ENCODE measurements around the gene PRRT4.

Gene PRRT4

DNA sequence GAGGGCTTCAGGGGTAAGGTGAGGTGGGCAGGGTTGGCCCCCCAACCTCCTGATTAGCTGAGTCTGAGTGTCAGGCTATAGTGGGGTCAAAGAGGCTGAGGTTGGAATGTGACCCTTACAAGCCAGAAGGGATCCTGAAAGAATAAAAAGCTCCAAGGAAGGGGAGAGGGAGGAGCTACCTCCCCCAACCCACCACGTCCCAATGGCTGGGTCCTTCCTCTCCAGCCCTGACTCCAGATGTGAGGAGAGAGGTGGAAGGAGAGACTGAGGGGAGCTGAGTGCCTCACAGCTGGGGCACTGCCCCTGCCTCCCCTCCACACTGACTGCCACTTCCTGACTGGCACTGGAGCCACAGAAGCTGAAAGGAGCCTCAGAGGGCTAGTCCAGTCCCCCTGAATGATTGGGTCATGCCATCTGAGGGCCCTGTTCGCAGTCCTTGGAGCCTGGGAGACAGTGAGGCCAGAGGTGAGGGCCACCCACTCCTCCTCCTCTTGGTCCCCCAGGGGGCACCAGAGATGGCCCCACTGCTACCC is 27.7 kb upstream of the PRRT4 start:
- Histone ChIP-seq H3K36me3 (ENCODE audit: control insufficient read depth in 2 of 2, insufficient read depth in 1 of 2, low read length in 2 of 2) (peaks cover 0 to 19% of the 10 kb centered on the region in 2 experiments; a peak in 1 of 3 replicates), H3K9me3 (ENCODE audit: control insufficient read depth, insufficient read depth, low read depth, low read length) (no peaks in the 10 kb centered on the region), H3K27ac (ENCODE audit: extremely low read depth, low read depth, low read length) (no peak overlapping the region), H3K4me3 (ENCODE audit: low read depth, low read length) (no peak overlapping the region), H3K4me1 (ENCODE audit: control insufficient read depth, insufficient read depth, low read length) (no peaks in the 10 kb centered on the region)
- TF ChIP-seq ZNF2 (tag by site-specific recombination; IDR thresholded peaks at IDR 0.05) (no peak), ZNF274 (IDR thresholded peaks at IDR 0.05; ENCODE audit: low read length) (no peak), ZNF274 (tag by site-specific recombination; IDR thresholded peaks at IDR 0.05; ENCODE audit: borderline replicate concordance) (no peak), ZNF138 (tag by site-specific recombination; IDR thresholded peaks at IDR 0.05; ENCODE audit: borderline replicate concordance) (no peak), ZNF132 (tag by site-specific recombination; IDR thresholded peaks at IDR 0.05; ENCODE audit: borderline replicate concordance) (no peak), ZNF610 (tag by site-specific recombination; IDR thresholded peaks at IDR 0.05; ENCODE audit: borderline replicate concordance) (no peak), GLI4 (tag by site-specific recombination; IDR thresholded peaks at IDR 0.05) (no peak), ZNF549 (tag by site-specific recombination; IDR thresholded peaks at IDR 0.05) (no peak), ZNF133 (tag by site-specific recombination; IDR thresholded peaks at IDR 0.05) (no peak), ZSCAN4 (tag by site-specific recombination; IDR thresholded peaks at IDR 0.05) (no peak), PATZ1 (tag by site-specific recombination; IDR thresholded peaks at IDR 0.05) (no peak), SP7 (tag by site-specific recombination; IDR thresholded peaks at IDR 0.05) (no peak)
- CTCF ChIA-PET = interaction anchor here (0.6 to 18.1 kb wide), 13 partner anchors 8 to 105 kb away, joined by 3 to 378 read pairs (median 4); partner anchors contain the start of gene RBM28
- POLR2A ChIA-PET = no interaction called here

DNA sequence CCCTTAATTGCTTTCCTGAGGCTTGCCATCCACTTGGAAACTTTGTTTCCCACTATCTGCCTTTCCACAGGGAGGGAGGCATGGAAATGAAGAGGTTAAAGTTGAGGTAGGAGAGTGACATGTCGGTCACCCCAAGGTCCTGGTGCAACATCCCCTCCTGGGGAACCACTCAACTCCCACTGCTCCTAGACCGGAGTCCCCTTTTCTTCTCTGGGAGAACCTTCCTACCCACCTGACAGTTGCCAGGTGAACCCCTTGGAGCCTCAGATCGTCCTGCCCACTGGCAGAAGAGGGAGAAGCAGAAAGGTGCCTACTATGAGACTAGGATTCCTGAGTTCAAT is 26.6 kb upstream of the PRRT4 start:
- H3K36me3 ChIP-seq (ENCODE audit: control insufficient read depth in 2 of 2, insufficient read depth in 1 of 2, low read length in 2 of 2) = peaks cover 0 to 12% of the 10 kb centered on the region in 2 experiments; a peak in 1 of 3 replicates
- H3K4me3 ChIP-seq (ENCODE audit: low read depth, low read length) = no peak overlapping the region
- H3K27ac ChIP-seq (ENCODE audit: extremely low read depth, low read depth, low read length) = no peak overlapping the region
- H3K4me1 ChIP-seq (ENCODE audit: control insufficient read depth, insufficient read depth, low read length) = no peaks in the 10 kb centered on the region
- ChIA-PET POLR2A (interaction anchor here (1.0 kb wide), 2 partner anchors 41 to 44 kb away, joined by 4 to 8 read pairs; partner anchors contain the start of gene RBM28), CTCF (interaction anchor here (0.6 to 18.1 kb wide), 25 partner anchors 11 to 509 kb away, joined by 3 to 378 read pairs (median 4); partner anchors contain the start of gene RBM28)
- no peaks in the 10 kb centered on the region for H3K9me3 ChIP-seq (ENCODE audit: control insufficient read depth, insufficient read depth, low read depth, low read length)
- TF ChIP-seq ZBTB17 (tag by site-specific recombination; IDR thresholded peaks at IDR 0.05) (0 out of 2 replicates have a peak, but pooled peaks have one; percentile 40), ZNF623 (tag by site-specific recombination; IDR thresholded peaks at IDR 0.05) (no peak), ZNF670 (tag by site-specific recombination; IDR thresholded peaks at IDR 0.05; ENCODE audit: low read depth) (no peak), ZNF660 (tag by site-specific recombination; IDR thresholded peaks at IDR 0.05) (no peak), ZNF549 (tag by site-specific recombination; IDR thresholded peaks at IDR 0.05) (no peak), ZNF133 (tag by site-specific recombination; IDR thresholded peaks at IDR 0.05) (no peak), ZNF585B (tag by site-specific recombination; IDR thresholded peaks at IDR 0.05) (no peak), ZNF596 (tag by site-specific recombination; IDR thresholded peaks at IDR 0.05) (no peak), PRDM6 (tag by site-specific recombination; IDR thresholded peaks at IDR 0.05) (no peak), ZNF544 (tag by site-specific recombination; IDR thresholded peaks at IDR 0.05) (no peak), ZNF138 (tag by site-specific recombination; IDR thresholded peaks at IDR 0.05; ENCODE audit: borderline replicate concordance) (no peak), ELK4 (IDR thresholded peaks at IDR 0.05; ENCODE audit: borderline replicate concordance, low read depth, low read length) (no peak), ZNF843 (tag by site-specific recombination; IDR thresholded peaks at IDR 0.05) (no peak), ZNF621 (tag by site-specific recombination; IDR thresholded peaks at IDR 0.05) (no peak), ZNF776 (tag by site-specific recombination; IDR thresholded peaks at IDR 0.05; ENCODE audit: borderline replicate concordance) (peak; percentile 77; the same call in 1 of the 2 replicates), ZNF658 (tag by site-specific recombination; IDR thresholded peaks at IDR 0.05) (no peak)
- TF ChIP-seq, protein P1, sequence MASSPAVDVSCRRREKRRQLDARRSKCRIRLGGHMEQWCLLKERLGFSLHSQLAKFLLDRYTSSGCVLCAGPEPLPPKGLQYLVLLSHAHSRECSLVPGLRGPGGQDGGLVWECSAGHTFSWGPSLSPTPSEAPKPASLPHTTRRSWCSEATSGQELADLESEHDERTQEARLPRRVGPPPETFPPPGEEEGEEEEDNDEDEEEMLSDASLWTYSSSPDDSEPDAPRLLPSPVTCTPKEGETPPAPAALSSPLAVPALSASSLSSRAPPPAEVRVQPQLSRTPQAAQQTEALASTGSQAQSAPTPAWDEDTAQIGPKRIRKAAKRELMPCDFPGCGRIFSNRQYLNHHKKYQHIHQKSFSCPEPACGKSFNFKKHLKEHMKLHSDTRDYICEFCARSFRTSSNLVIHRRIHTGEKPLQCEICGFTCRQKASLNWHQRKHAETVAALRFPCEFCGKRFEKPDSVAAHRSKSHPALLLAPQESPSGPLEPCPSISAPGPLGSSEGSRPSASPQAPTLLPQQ (tag by site-specific recombination; IDR thresholded peaks at IDR 0.05) = 0 out of 2 replicates have a peak, but pooled peaks have one; percentile 5
- TF ChIP-seq, protein P2, sequence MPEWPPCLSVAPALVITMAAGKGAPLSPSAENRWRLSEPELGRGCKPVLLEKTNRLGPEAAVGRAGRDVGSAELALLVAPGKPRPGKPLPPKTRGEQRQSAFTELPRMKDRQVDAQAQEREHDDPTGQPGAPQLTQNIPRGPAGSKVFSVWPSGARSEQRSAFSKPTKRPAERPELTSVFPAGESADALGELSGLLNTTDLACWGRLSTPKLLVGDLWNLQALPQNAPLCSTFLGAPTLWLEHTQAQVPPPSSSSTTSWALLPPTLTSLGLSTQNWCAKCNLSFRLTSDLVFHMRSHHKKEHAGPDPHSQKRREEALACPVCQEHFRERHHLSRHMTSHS (tag by site-specific recombination; IDR thresholded peaks at IDR 0.05) = no peak
